ENCODE data around the gene RAD21L1. TPM values are rescaled to one million over a fixed set of nuclear protein-coding genes. Genes with fewer than 3 reads are reported as not detected.

The RAD21L1 gene
- polyA plus RNA-seq, 3 donors, result not detected

- H3K27me3 Mint-ChIP-seq (ENCODE audit: low read depth in 3 of 3), result peaks cover 0 to 7% (median 6%) of the 10 kb centered on the region in 3 donors
- 95% methylated on average over 7 of the region's 8 CpGs for WGBS (ENCODE audit: insufficient coverage)
- H3K27ac Mint-ChIP-seq, result no peak overlapping the region
- Histone ChIP-seq H3K27me3 (ENCODE audit: control insufficient read depth in 2 of 2, insufficient read depth in 2 of 2, low read length in 2 of 2) (no peaks in the 10 kb centered on the region), H3K4me2 (replicated peaks; ENCODE audit: extremely low read depth, low read length, poor library complexity, severe bottlenecking) (no peak overlapping the region), H3K27ac (ENCODE audit: low read depth in 1 of 2, low read length in 2 of 2) (no peak overlapping the region), H3K4me3 (replicated peaks in 1 of 3; ENCODE audit: low read depth in 2 of 3, low read length in 3 of 3) (no peak overlapping the region), H4K20me1 (ENCODE audit: insufficient read depth, low read length) (no peaks in the 10 kb centered on the region), H3K9ac (ENCODE audit: insufficient read depth, low read length, poor library complexity, severe bottlenecking) (no peak overlapping the region), H3K36me3 (replicated peaks in 1 of 2; ENCODE audit: control insufficient read depth in 1 of 2, insufficient read depth in 2 of 2, low read length in 2 of 2) (no peaks in the 10 kb centered on the region), H3K79me2 (ENCODE audit: insufficient read depth, low read length) (no peaks in the 10 kb centered on the region), H3K4me1 (ENCODE audit: control insufficient read depth in 1 of 2, insufficient read depth in 2 of 2, low read length in 2 of 2) (no peaks in the 10 kb centered on the region), H3K9me3 (replicated peaks in 1 of 2; ENCODE audit: control insufficient read depth in 1 of 2, insufficient read depth in 1 of 2, low read length in 2 of 2) (no peaks in the 10 kb centered on the region), H2AFZ (ENCODE audit: insufficient read depth, low read depth, low read length, poor library complexity, severe bottlenecking) (no peak overlapping the region)
- intact Hi-C loops (cut with micrococcal nuclease), result no loop called here
- TF ChIP-seq, protein P1, sequence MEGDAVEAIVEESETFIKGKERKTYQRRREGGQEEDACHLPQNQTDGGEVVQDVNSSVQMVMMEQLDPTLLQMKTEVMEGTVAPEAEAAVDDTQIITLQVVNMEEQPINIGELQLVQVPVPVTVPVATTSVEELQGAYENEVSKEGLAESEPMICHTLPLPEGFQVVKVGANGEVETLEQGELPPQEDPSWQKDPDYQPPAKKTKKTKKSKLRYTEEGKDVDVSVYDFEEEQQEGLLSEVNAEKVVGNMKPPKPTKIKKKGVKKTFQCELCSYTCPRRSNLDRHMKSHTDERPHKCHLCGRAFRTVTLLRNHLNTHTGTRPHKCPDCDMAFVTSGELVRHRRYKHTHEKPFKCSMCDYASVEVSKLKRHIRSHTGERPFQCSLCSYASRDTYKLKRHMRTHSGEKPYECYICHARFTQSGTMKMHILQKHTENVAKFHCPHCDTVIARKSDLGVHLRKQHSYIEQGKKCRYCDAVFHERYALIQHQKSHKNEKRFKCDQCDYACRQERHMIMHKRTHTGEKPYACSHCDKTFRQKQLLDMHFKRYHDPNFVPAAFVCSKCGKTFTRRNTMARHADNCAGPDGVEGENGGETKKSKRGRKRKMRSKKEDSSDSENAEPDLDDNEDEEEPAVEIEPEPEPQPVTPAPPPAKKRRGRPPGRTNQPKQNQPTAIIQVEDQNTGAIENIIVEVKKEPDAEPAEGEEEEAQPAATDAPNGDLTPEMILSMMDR (IDR thresholded peaks at IDR 0.05), result no peak
- no peaks in the 10 kb centered on the region for H3K9me3 Mint-ChIP-seq
- H3K4me1 Mint-ChIP-seq, result no peaks in the 10 kb centered on the region
- no peak overlapping the region for H3K4me3 Mint-ChIP-seq
- H3K36me3 Mint-ChIP-seq, result no peaks in the 10 kb centered on the region
- no peak for DNase-seq
These were observed 68.7 kb downstream of the RAD21L1 start for GRCh38 chr20:1294497-1294896.

GRCh38 chr20:1295276-1295930 is 69.6 kb downstream of the RAD21L1 start:
- Mint-ChIP-seq H3K9me3 (no peaks in the 10 kb centered on the region), H3K4me1 (no peaks in the 10 kb centered on the region), H3K27ac (no peak overlapping the region), H3K4me3 (no peak overlapping the region), H3K36me3 (no peaks in the 10 kb centered on the region), H3K27me3 (ENCODE audit: low read depth in 3 of 3) (peaks cover 0 to 7% (median 6%) of the 10 kb centered on the region in 3 donors)
- H4K20me1 ChIP-seq (ENCODE audit: insufficient read depth, low read length), result no peaks in the 10 kb centered on the region
- H3K9ac ChIP-seq (ENCODE audit: insufficient read depth, low read length, poor library complexity, severe bottlenecking), result no peak overlapping the region
- intact Hi-C loops (cut with micrococcal nuclease), result no loop called here
- H2AFZ ChIP-seq (ENCODE audit: insufficient read depth, low read depth, low read length, poor library complexity, severe bottlenecking), result no peak overlapping the region
- H3K27ac ChIP-seq (ENCODE audit: low read depth in 1 of 2, low read length in 2 of 2), result no peak overlapping the region
- H3K79me2 ChIP-seq (ENCODE audit: insufficient read depth, low read length), result no peaks in the 10 kb centered on the region
- H3K36me3 ChIP-seq (replicated peaks in 1 of 2; ENCODE audit: control insufficient read depth in 1 of 2, insufficient read depth in 2 of 2, low read length in 2 of 2), result no peaks in the 10 kb centered on the region
- H3K9me3 ChIP-seq (replicated peaks in 1 of 2; ENCODE audit: control insufficient read depth in 1 of 2, insufficient read depth in 1 of 2, low read length in 2 of 2), result no peaks in the 10 kb centered on the region
- no peaks in the 10 kb centered on the region for H3K27me3 ChIP-seq (ENCODE audit: control insufficient read depth in 2 of 2, insufficient read depth in 2 of 2, low read length in 2 of 2)
- 92% methylated on average over 20 of the region's 20 CpGs for WGBS (ENCODE audit: insufficient coverage)
- no peaks in the 10 kb centered on the region for H3K4me1 ChIP-seq (ENCODE audit: control insufficient read depth in 1 of 2, insufficient read depth in 2 of 2, low read length in 2 of 2)
- TF ChIP-seq, protein P1 (IDR thresholded peaks at IDR 0.05), result no peak
- no peak overlapping the region for H3K4me2 ChIP-seq (replicated peaks; ENCODE audit: extremely low read depth, low read length, poor library complexity, severe bottlenecking)
- H3K4me3 ChIP-seq (replicated peaks in 1 of 3; ENCODE audit: low read depth in 2 of 3, low read length in 3 of 3), result no peak overlapping the region
- DNase-seq, result no peak
